ENCODE data around the gene EPB41L4A. TPM values are rescaled to one million over a fixed set of nuclear protein-coding genes. Genes with fewer than 3 reads are reported as not detected.
A peak's percentile ranks its signal among the peaks of the same experiment; 100 is the strongest.

EPB41L4A gene
- polyA plus RNA-seq, 12 donors: 5.0 to 16.5 (median 8.1) TPM; not detected in 1

DNA sequence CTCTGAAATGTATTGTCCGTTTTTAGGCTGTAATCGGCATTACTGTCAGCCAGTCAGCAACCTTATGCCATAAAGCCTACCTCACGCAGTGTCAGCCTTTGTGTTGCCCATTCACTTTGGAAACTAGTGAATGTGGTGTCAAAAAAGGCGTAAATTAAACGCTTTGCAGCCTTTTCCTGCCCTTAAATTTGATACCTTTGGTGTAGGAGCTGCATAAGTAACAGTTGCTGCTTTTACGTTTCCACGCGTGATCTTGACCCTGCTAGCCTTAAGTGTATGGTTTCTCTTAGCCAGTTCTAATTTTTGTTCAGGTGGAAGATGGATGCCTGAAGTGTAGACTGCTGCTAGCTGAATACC lies 257.7 kb downstream of the EPB41L4A start:
- DNase-seq: no peak

DNA sequence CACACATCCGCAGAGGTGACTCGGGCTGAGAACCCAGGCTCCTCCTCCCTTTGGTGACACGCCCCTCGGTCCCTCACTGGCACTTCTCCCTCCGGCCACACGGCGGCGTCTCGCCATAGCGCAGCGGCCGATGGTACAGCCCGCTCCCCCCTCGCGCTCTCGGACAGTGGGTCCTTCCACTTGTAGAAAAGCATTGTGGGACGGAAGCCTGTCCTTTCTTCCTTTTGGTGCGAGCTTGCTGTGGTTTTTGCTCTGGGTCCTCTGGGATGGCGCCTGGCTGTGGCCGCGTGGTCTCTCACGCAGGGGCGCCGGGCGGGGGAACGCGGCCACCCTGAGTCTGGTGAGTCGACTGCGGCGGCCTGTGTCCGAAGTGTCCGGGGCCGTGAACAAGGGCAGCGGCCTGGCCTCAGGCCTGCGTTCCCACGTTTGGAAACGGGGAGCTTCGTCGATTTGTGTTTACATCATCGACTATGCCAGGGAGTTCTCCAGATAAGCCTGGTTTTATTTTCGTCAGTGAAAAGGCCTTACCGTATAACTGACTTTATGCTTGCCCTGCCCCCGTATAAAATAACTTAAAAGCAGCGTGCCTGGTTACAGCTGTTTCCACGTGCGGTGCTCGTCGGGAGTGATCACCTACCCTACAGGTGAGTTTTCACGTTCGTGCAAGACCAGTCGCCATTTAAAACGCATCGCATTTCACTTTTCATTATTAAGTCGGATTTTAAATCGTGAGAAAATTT lies 258.3 kb downstream of the EPB41L4A start:
- DNase-seq: peak; percentile 94

GRCh38 chr5:112159435-112159834 lies 259.6 kb downstream of the EPB41L4A start:
- DNase-seq: no peak

DNA sequence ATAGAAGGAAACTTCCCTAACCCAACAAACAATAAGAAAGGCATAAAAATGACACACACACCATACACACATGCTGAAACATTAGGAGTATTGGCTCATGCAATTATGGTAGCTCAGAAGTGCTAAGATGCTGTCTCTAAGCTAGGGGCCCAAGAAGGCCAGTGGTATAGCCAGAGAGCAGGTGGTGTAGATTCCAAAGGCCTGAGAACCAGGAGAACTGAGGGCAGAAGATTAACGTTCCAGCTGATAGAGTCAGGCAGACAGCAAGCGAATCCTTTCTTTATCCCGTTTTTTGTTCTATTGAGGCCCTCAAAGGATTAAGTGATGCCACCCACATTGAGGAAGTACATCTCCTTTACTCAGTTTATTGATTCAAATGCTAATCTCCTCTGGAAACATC lies 262.9 kb downstream of the EPB41L4A start:
- DNase-seq: no peak

- no peak for DNase-seq
Observed at GRCh38 chr5:112154940-112155686, 264.0 kb downstream of the EPB41L4A start.

DNA sequence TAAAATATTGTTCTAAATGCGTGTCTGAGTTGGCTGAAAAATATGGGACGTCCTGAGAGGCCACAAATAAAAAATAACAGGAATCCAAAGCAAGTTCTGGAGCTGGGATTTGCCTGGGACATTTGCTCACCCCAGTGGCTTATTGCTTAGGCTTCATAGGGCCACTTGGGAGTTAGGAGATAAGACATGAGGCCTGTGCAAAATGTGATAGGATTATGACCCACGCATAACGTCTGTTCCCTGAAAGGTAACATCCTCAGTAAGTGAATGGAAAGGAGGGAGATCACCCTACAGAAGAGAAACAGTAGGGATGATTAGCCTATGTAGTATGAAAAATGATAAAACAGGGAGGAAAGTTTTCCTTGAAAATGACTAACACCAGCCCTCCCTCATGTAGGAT lies 269.4 kb downstream of the EPB41L4A start:
- DNase-seq: no peak

GRCh38 chr5:112146323-112147226 lies 272.5 kb downstream of the EPB41L4A start:
- peak; percentile 84 for DNase-seq

- no peak for DNase-seq
Observed at GRCh38 chr5:112143690-112144089, 275.4 kb downstream of the EPB41L4A start.

- DNase-seq: no peak
Observed at GRCh38 chr5:112142769-112143270, 276.3 kb downstream of the EPB41L4A start.

DNA sequence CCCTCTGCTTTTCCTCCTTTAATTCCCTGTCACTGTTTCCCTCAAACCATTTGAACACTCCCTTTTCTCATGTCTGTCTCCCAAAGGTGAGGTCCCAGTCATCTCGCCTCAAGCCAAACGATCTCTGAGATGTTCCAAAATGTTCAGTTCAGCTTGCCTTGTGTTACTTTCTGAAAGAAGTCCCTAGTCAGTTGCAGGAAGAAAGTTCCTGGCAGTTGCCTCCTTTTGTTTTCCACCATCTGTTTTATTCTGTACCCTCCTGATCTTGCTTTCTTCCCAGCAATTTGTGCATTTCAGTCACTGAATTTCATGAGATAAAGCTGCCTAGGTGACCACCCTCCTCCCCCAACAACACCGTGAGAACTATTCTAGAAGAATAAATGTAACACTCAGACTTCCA lies 277.5 kb downstream of the EPB41L4A start:
- no peak for DNase-seq

GRCh38 chr5:112138526-112138925 lies 280.6 kb downstream of the EPB41L4A start:
- DNase-seq: no peak

DNA sequence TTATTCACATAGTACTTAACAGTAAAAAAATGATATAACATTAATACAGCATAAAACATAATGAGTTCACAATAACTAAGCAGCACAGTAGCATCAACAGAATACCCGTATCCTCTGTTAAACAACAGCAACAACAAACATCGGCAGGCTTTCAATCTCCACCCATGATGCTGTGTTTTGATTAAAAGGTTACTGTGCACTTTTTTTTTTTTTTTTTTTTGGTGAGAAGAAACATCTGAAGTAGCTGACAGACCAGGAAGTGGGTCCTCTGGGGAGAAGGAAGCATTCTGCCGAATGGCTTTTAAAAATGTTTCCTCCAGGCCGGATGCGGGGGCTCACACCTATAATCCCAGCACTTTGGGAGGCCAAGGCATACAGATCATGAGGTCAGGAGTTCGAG lies 282.3 kb downstream of the EPB41L4A start:
- no peak for DNase-seq

GRCh38 chr5:112127861-112128260 lies 291.2 kb downstream of the EPB41L4A start:
- DNase-seq: no peak

GRCh38 chr5:112126982-112127381 lies 292.1 kb downstream of the EPB41L4A start:
- DNase-seq: no peak

- DNase-seq: peak; percentile 76
Observed at GRCh38 chr5:112125903-112126302, 293.2 kb downstream of the EPB41L4A start.

DNA sequence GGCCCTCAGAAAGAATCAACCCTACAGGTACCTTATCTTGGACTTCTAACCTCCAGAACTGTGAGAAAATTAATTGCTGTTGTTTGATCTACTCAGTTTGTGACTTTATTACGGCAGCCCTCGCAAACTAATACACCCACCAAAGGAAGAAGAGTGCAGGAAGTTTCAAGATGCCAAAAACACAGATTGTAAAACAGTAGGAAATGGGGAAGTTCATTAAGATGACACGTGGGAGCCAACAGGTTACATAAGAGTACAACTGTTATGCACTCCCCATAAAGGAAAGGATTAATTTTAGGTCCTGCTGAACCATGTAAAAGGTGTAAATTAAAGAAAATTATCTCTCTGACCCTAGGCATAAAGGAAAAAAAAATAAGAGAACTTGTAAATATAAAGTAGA lies 294.3 kb downstream of the EPB41L4A start:
- no peak for DNase-seq

- DNase-seq: no peak
Observed at GRCh38 chr5:112123086-112123485, 296.0 kb downstream of the EPB41L4A start.

- no peak for DNase-seq
Observed at GRCh38 chr5:112122353-112122752, 296.7 kb downstream of the EPB41L4A start.

DNA sequence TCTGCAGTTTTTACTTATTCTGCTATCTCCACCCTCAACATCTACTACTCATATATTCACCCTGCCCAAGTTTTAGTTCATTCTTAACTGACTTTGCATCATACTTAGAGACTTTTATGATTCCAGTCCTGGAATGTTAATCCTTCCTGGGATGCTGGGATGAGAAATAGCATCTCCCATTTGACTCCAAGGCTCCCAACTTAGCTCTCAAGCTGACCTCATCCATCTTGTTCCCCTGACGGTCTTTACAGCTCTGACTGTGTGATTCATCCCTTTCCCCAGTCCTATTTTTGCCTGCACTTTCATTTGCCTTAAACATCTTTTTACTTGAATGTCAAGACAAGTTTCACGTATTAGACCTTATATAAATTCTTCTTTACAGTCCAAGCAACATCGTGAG lies 297.8 kb downstream of the EPB41L4A start:
- DNase-seq: no peak

DNA sequence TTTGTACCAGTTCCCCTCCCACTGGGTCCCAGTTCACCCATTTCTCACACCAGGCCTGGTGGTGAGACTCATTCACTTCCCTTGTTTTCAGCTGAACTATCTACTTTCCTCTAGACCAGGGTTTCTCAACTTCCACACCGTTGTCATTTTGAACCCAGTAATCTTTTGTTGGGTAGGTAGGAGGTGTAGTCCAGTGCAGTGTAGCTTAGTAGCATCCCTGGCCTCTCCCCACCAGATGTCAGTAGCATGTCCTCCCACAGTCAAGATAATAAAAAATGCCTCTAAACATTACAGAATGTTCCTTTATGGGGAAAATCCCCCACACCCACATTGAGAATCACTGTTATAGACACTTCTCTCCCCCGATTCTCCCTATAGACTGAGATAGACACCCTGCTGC lies 299.1 kb downstream of the EPB41L4A start:
- DNase-seq: no peak

GRCh38 chr5:112119508-112119907 lies 299.6 kb downstream of the EPB41L4A start:
- DNase-seq: no peak

DNA sequence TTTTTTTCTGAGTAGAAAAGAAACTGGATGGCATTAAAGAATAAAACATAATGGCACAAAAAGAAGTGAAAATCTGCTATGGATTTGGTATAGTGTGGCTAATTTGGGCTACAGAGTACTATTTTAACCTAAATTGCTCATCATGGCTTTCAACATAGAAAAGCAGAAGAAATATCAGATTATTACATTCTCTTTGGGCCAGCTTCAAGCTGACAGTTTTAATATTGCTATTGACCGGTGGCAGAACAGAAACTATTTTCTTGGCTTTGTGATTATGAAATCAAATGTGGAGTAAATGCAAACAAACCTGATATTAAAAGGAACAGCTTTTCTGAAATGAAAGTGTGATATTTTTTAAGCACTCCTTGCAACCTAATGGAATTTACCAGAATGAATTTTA lies 301.5 kb downstream of the EPB41L4A start:
- no peak for DNase-seq

Measured in muscle of arm (tissue), 12 donors.